Measurements from ENCODE around the gene PRMT3.
"Not testable (repeated sequence)": the region's sequence is repeated elsewhere in the genome, so short reads cannot be mapped to it uniquely, and the experiment has no call there.

PRMT3 gene
- 28.2 to 31.3 reads per million in 2 donors for total RNA-seq

DNA sequence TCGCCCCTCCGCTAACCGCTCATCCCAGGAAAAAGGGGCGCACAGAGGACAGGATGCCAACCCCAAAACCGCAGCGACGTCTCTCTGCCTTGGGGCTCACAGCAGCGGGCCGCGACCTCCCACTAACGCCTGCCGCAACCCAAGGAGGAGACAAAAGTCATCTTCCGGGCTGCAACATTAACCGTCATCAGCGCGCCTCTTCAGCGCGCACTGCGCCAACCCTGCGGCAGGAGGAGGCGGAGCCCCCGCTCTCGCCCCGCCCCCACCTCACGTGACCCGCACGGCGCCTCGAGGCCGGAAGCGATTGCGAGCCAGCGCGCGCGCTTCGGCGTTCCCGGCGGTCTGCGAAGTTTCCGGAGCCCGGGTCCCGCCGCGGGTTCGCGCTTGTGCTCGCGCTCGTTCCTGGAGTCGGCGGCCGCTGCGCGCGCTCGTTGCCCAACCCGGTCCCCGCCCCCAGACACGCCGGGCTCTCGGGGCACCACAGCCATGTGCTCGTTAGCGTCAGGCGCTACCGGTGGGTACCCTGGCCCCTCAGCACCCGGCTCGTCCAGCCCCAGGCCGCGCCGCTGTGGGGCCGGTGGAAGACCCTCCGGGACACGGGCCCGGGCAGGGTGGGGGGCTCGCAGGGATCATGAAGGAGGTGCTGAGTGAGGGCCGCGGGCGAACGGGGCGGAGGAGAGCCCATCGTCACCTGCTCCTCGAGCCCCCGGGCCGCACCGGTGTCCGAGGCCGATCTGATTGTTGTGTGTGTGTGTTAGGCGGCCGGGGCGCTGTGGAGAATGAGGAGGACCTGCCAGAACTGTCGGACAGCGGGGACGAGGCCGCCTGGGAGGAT lies at the start of gene PRMT3:
TSS of gene PRMT3 (plus strand) at position 456 of the 835 bp plus-strand sequence. CDS start at position 487, 31 bp downstream.
- DNase-seq: peak; percentile 99

DNA sequence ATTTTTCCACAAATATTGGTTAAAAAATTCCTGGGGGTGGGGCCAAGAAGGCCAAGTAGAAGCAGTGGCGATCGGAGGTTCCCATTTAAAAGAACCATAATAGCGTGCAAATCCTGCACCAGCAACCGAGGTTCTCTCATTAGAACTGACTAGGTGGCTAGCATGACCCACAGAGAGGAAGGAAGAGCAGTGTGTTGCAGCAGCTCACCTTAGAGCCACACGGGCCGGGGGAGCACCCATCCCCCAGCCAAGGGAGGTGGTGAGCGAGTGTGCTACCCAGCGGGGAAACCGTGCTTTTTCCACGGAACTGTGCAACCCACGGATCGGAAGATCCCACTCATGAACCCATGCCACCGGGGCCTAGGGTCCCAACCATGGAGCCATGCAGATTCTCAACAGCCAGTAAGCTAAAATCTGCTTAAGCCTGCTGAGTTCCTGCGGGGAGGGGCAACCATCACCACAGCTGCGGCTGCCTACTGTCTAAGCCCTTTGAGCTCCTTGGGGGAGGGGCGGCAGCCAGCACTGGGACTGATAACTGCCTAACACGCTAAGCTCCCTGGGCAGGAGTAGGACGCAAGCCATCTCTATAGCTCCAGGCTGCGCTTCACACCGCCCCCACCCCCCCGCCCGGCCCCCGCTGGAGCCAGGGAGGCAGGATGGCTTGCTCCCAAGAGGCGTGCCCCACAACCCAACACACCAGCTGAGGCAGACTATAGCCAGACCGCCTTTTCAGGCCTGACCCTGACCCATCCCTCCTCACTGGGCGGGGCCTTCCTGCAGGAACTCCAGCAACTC lies 45.0 kb upstream of the PRMT3 start:
- no peak for DNase-seq

DNA sequence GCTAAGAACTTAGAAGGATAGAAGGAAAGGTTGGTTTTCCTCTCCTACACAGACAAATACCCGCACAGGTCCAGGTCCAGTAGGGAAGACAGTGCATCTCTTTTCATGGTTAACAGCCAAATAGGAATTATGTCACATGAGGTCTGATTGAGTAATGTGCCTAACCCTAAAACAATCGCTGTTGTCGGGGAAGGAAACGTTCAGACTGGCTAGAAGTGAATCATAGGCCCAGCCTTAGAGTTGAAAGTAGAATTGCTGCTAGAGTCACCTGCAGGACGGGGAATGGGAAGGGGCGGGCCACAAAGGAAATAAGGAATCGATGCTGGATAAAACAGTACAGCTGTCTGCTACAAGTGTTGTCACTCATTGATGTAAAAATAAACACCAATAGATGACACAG lies 36.4 kb upstream of the PRMT3 start:
- no peak for DNase-seq

DNA sequence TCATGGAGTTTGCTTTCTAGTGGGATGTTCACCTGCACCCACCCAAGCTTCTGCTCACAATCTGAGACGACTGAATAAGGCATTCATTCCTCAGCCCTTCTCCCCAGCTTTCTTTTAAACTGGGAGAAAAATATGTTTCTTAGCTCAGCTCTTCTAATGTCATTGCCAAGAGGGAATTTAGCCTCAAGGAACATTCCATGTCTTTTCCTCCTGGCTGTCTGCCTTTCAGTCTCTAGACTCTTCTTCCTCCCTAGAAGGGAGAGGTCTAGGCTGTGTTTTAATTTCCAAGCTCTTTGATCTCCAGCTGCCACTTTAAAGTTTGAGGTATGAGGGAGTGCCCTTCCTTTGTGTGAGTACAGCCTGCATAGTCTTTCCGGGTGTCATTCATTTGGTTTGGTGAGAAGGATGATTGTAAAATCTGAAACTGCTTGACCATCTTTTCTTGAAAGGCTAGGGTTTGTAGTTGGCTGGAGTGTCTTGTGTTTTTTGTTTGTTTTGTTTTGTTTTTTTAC lies 35.7 kb upstream of the PRMT3 start:
- no peak for DNase-seq

DNA sequence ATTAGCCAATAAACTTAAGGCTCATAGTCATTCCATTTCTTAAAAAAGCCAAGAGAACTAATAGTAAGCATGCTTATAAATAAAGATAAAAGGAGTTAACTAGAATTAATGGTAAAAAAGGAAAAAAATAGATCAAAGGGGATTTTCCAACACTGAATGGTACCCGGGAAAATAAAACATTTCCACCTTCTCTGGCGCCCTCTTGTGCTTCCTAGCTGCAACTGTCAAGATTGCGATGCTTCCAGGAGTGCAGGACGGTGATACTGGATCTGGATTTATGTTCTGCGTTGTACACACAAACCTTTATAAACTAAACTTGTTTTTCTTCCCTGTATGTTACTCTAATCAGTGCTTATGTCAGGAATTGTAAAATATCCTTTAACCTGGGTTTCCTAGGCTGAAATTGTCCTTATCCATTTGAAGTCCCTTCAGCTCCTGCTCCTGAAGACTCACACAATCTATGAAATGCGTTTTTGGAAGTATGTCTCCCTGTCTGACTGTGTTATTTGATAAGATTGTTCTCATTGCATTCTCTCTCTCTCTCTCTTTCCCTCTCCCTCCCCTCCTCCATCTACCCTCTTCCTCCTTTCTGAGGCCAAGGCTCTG lies 33.6 kb upstream of the PRMT3 start:
- DNase-seq: no peak

DNA sequence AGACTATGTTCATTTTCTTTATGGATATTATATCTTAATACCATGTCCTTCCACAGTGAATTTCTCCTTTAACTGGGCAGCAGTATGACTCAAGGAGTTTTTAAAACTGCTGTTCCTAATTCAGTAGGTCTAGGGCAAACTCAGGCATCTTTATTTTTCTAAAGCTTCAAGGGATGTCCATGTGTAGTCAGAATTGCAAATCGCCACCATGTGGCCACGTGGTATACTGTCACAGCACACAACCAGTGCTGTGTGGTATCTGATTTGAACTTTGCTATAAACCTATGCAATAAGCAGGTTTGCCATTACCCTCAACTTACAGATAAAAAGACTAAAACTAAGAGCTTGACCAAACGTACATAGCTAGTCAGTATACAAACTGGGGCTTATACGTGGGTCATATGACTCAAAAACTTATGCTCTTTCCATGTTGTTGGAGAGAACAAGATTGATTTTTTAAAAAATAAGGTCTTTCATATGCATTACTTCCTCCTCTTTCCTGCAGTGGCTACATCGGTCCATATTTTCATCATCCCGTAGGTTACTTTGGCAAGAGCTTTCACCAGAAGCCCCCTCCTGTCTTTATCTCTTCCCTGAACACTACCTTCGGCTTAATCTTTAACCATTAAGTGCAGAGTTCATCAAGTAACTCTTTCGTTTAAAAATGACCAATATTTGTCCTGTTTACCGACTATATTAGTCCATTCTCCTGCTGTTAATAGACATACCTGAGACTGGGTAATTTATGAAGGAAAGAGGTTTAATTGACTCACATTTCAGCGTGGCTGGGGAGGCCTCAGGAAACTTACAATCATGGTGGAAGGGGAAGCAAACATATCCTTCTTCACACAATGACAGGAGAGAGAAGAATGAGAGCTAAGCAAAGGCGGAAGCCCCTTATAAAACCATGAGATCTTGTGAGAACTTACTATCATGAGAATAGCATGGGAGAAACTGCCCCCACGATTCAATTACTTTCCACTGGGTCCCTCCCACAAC lies 32.0 kb upstream of the PRMT3 start:
- DNase-seq: no peak

DNA sequence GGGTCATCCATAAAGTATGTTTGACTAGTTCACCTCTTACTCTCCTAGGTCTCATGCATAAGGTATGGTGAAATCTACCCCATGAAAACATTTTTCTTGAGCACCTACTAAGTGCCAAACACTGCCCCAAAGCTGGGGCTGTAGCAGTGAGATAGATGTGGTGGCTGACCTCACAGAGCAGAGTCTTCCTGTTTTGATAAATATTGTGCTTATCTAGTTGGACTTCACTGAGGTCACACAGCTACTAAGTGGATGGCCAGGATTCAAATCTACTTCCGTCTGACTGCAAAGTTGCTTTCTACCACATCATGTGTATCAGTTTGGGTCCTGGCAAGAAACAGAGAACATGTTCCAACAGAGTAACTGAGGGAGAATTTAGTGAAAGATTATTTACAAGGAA lies 30.4 kb upstream of the PRMT3 start:
- no peak for DNase-seq

DNA sequence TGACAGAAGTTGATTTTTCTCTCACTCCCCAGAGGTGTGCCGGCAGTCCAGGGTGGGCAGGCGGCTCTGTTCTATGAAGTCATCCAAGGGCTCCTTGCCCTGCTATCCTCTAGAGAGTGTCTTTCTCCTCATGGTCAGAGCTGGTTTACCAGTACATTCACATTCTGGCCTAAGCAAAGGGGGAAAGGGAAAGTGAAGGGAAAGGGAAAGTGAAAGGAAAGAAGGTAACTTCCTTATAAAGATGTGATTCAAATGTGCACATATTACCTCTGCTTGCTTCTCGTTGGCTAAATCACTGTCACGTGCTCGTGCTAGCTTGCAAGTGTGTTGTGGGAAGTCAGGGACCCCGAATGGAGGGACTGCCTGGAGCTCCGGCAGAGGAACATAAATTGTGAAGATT lies 26.9 kb upstream of the PRMT3 start:
- DNase-seq: no peak

DNA sequence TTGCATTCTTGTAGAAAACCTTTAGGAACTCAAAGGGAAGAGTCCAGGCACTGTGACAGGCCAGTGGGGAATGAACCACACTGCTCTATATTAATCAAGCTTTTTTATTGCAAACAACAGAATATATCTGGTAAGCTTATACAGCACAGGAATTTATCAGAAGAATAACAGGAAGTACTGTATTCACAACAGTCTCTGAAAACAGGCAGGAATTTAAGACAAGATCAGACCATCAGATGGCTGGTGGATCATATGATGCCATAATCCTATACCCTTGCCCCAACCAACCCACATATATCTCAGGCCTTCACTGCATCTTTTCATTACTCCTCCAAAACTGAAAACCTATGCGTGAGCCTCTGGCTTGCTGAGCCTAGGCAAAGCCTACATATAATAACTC lies 25.0 kb upstream of the PRMT3 start:
- no peak for DNase-seq

DNA sequence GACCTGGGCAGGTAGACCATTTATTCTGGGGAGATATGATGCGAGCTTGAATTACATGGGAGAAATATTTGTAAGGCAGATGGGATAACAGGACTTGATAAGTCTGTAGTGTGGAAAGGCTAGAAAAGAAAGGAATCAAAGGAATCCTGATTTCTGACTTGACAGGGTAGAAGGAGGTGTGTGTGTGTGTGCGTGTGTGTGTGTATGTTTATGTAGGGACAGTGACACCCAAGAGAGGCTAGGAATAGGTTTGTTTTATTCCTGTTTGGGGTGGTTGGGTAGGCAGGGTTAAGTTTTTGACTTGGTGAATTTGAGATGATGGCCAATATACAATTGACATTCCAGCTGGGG lies 24.4 kb upstream of the PRMT3 start:
- no peak for DNase-seq

DNA sequence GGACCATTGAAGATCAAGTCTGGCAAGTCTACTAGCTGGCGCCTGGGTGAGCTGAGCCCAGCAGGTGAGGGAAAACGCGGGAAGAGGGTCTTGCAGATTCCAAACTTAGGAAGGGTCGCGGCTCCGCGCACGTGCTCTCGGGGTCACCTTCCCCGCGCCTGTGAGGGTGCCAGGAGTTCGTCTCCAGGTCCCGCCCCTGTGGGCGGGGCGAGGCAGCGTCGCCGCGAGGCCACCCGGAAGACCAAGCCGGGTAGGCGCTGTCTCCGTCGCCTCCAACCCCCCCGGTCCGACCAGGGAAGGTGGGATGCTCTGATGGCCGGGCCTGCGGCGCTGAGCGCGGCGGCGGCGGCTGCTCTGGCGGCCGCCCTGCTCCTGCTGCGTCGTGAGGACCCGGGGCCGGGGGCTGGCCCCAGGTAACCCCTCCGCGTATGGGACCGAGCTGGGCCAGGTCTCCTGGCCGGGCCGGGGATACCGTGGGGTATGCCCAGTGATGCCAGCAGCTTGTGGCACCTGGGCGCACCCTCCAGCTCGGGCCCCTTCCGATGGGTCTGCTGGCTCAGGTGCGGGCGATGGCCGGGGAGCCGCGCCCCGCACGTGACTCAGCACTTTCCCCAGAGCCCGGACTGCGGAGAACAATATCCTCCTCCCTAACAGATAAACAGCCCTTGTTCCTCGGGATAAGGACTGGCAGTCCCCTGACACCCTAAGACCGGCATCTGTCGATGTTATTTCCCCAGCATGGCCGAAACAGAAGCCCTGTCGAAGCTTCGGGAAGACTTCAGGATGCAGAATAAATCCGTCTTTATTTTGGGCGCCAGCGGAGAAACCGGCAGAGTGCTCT lies 23.8 kb upstream of the PRMT3 start, which contains the start of gene HTATIP2:
TSS of gene HTATIP2 (plus strand) at position 215 of the 841 bp plus-strand sequence. CDS start at position 739, 524 bp downstream.
- peak; percentile 59 for DNase-seq

DNA sequence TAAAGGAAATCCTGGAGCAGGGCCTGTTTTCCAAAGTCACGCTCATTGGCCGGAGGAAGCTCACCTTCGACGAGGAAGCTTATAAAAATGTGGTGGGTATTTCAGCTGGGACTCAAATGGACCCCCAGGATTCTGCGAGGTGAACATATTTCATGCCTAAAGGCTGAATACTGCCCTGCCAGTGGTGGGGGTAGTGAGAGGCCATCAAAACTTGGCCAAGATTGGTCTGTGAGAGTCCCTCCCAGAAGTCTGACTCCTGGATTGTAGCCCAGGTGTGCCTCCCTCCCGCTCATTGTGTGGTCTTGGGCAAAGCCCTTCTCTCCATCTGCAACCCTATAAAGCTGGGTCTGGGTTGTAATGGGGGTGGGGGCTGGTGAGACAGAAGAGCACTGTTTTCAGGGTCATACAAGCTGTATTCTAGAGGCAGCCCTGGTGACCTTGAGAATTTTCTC lies 23.1 kb upstream of the PRMT3 start:
- no peak for DNase-seq

DNA sequence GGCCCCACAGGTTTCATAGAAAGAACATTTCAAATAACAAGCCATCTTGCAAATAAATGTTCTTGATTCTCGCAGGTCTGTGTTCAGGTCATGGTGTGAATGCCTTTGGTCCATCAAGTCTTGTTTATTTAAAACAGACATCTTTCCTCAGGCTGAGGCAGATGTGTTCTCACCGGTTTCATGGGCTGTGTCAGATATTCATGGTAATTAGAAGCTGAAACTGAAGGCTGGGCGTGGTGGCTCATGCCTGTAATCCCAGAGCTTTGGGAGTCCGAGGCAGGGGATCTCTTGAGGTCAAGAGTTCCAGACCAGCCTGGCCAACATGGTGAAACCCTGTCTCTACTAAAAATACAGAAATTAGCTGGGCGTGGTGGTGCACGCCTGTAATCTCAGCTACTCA lies 22.1 kb upstream of the PRMT3 start:
- not testable (repeated sequence) for DNase-seq

DNA sequence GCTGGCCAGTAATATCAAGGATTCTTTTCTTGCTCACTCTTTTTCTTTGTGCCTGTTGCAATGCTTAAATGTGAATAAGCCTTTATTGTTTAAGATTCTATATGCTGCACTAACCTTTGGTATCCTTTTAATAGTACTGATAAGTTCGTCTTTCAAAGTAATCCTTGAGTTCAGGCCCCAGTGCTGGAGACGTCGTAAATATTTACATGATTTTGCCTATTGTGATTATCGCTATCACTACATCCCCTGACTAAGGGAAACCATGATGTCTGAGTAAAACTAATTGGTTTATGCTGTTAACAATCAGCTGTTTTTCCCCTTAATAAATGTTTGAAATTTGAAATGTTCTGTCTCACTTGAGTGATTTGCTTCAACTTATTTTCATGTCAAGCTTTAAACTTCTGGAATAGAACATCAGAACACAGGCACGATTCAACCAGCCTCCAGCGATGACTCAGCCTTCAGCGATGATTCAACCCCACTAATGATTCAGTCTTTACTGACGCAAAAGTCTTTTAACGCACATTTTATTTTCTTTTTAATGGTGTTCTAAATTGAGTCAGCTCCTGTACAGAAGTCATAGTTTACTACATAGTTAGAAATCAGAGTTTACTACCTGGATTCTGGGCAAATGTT lies 20.1 kb upstream of the PRMT3 start:
- no peak for DNase-seq

DNA sequence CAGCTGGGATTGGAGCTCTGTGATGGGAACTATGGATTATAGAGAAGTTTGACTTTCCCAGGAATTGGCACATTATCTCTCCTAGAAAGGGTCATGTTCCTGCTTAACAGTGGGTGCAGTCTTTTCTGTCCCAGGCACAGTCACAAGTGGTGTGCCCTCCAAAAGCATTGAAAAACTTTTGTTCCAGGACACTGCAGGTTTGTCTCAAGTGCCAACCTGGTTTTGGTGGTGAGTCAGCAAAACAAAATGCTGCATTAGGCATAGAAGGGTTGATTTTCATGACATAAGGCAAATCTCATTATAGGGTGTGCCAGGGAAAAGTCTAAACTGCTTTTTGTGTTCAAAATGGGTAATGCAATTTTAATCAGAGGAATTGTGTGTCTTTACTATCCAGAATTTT lies 19.1 kb upstream of the PRMT3 start:
- no peak for DNase-seq

DNA sequence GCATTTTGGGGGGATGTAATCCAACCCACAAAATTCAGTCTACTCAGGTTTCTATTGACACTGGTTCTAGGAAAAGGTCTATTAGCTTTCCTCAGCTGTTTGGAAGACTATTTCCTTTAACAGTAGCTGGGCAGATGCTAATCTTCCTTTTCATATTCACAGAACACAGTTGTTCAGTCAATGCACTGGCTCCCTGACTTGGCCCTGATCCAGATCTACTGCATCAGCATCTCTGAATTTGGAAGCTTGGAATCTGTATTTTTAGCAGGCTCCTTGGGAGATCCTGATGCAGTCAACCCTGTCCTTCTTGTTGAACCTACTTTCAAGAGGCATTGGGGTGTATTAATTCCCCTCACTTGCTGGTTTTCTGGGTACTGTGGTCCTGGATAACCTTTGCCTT lies 17.7 kb upstream of the PRMT3 start:
- no peak for DNase-seq

DNA sequence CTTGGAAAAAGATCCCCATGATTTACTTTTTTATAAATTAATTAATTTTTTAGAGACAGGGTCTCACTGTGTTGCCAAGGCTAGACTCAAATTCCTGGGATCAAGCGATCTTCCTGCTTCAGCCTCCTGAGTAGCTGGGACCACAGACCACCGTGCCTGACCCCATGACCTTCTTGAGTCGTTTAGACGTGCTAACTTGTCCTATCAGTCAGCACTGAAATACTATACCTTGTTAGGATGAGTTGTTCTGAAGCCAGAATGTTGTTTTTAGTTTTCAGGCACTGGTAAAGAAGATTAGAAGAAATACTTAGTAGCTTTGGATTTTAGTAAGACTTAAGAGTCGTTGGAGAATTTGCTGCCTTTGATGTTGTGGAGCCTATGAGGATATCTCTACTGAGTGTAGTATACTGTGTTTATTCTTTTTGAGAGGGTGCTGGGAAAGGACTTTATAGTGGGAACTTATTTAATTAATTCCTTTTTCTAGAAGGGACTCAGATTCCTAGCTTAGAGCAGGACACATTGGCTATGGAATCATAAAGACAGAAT lies 15.4 kb upstream of the PRMT3 start:
- no peak for DNase-seq

DNA sequence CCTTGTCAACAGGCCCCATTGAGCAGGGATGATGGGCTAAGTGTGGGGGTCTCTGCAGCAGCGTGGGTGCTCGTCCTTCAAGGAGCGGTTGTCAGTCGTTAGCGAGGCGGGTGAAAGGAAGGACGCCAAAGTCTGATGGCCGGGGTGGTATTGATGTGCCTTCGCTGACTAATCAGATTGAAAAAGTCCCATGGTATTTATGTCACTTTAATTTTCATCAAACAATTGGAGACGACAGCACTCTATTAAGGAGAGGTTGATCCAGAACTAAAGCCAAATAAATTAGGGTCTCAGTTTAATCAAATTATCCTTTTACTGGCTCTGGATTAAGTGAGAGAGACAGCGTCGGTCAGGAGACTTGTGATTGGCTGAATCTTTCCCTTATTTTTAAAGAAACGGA lies 14.4 kb upstream of the PRMT3 start:
- DNase-seq: no peak

DNA sequence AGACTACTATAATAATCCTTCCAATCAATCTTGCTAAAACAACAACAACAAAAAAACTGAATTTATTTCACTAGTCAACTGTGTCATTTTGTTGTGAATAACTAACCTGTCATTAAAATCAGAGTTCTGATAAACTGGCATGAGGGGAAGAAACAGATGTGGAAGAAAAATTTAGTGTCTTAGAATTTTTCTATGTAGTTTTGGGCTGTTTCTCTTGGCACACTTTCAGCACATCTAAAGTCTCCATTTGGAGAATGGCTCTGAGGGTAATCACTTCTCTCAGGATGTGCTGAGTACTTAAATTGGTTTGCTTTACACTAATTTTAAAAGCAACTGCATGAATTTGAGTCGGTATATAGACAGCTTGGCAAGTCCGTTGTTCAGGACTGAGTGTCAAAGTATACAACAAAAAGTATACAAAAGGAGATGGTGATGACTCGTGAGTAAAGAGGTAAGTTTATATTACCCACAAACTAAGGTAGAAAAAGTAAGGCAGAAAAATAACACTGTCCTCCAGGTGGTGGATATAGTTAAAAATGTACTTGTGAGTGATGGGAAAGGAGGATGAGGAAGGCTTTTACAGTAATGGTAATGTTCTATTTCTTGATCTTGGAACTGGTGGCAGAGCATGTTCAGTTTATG lies 13.8 kb upstream of the PRMT3 start:
- no peak for DNase-seq

Data from activated gamma-delta T cell (primary cell).